ENCODE results near the gene DHRS12. TPM values are rescaled to one million over a fixed set of nuclear protein-coding genes. Genes with fewer than 3 reads are reported as not detected.

DHRS12 gene
- total RNA-seq, 1 experiment from 2014 or later, result 2.6 TPM

GRCh38 chr13:51729866-51730553, 74.0 kb downstream of the DHRS12 start:
- TF ChIP-seq EZH2phosphoT487 (IDR thresholded peaks at IDR 0.05; ENCODE audit: borderline replicate concordance, low read length), result no peak
- no peak for TF ChIP-seq EZH2 (IDR thresholded peaks at IDR 0.05; ENCODE audit: low read length, unreplicated experiment)
- TF ChIP-seq, protein P1, sequence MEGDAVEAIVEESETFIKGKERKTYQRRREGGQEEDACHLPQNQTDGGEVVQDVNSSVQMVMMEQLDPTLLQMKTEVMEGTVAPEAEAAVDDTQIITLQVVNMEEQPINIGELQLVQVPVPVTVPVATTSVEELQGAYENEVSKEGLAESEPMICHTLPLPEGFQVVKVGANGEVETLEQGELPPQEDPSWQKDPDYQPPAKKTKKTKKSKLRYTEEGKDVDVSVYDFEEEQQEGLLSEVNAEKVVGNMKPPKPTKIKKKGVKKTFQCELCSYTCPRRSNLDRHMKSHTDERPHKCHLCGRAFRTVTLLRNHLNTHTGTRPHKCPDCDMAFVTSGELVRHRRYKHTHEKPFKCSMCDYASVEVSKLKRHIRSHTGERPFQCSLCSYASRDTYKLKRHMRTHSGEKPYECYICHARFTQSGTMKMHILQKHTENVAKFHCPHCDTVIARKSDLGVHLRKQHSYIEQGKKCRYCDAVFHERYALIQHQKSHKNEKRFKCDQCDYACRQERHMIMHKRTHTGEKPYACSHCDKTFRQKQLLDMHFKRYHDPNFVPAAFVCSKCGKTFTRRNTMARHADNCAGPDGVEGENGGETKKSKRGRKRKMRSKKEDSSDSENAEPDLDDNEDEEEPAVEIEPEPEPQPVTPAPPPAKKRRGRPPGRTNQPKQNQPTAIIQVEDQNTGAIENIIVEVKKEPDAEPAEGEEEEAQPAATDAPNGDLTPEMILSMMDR (conservative IDR thresholded peaks at IDR 0.05; ENCODE audit: low read depth, low read length), result no peak
- Histone ChIP-seq H3K27me3 (ENCODE audit: low read length) (no peaks in the 10 kb centered on the region), H4K20me1 (ENCODE audit: low read length) (no peaks in the 10 kb centered on the region), H3K4me1 (ENCODE audit: insufficient read depth, low read length) (peaks cover 19% of the 10 kb centered on the region), H2AFZ (ENCODE audit: low read length) (no peak overlapping the region), H3F3A (ENCODE audit: low read length, unreplicated experiment) (no peaks in the 10 kb centered on the region), H3K36me3 (ENCODE audit: low read depth, low read length) (no peaks in the 10 kb centered on the region; the same call in 1 of the 2 replicates), H3K9me3 (ENCODE audit: low read length) (no peaks in the 10 kb centered on the region), H3K4me2 (ENCODE audit: low read length) (peak overlapping the region; percentile 49; the same call in 1 of the 2 replicates), H3K27ac (ENCODE audit: low read length) (peak overlapping the region; percentile 73), H3K9ac (ENCODE audit: low read length) (0 out of 2 replicates have a peak overlapping the region, but pooled peaks have one; percentile 18), H3K4me3 (ENCODE audit: low read length) (no peak overlapping the region), H3K9me2 (replicated peaks; ENCODE audit: low read length) (no peaks in the 10 kb centered on the region), H3K79me2 (ENCODE audit: low read length) (no peaks in the 10 kb centered on the region)
- ATAC-seq, result peak; percentile 87
- CTCF ChIA-PET, result no interaction called here
- no TSS peak for BruUV-seq (replicated peaks)
- intact Hi-C loops (cut with micrococcal nuclease), result loop anchor here (2.0 to 5.0 kb wide), 3 partner anchors 88 to 293 kb away; partner anchors contain the start of gene WDFY2
- DNase-seq, result peak; percentile 74
- POLR2A ChIA-PET (ENCODE audit: unreplicated experiment), result interaction anchor here (0.6 to 0.7 kb wide), 2 partner anchors 34 to 277 kb away, joined by 3 to 6 read pairs; no protein-coding TSS in a partner anchor

DNA sequence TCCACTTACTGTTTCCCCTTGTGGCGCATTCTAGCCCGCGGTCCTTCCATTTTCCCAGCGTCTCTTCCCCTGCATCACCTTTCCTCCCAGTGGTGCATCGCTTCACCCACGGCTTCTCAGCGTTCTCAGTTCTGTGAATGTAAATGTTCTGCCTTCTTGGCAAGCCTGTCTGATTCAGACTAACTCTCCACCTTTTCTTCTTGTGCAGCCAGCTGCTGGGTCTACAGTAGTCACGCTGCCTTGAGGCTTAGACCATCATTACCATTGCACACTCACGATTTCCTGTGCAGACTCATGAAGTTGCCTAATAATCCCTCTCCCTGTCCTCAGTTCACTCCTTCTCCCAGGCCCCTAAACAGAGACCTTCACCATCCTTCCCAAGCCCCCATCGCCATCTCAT, 75.0 kb downstream of the DHRS12 start:
- H3K79me2 ChIP-seq (ENCODE audit: low read length), result no peaks in the 10 kb centered on the region
- BruUV-seq (replicated peaks), result no TSS peak
- no peak overlapping the region for H3K9ac ChIP-seq (ENCODE audit: low read length)
- no peak for TF ChIP-seq EZH2phosphoT487 (IDR thresholded peaks at IDR 0.05; ENCODE audit: borderline replicate concordance, low read length)
- TF ChIP-seq EZH2 (IDR thresholded peaks at IDR 0.05; ENCODE audit: low read length, unreplicated experiment), result no peak
- TF ChIP-seq, protein P1 (conservative IDR thresholded peaks at IDR 0.05; ENCODE audit: low read depth, low read length), result no peak
- intact Hi-C loops (cut with micrococcal nuclease), result loop anchor here (5.0 kb wide), 1 partner anchor 87 kb away; no protein-coding TSS in a partner anchor
- no peak for ATAC-seq
- ChIA-PET POLR2A (ENCODE audit: unreplicated experiment) (no interaction called here), CTCF (interaction anchor here (0.6 kb wide), 1 partner anchor 359 kb away, joined by 5 read pairs; no protein-coding TSS in a partner anchor)
- H4K20me1 ChIP-seq (ENCODE audit: low read length), result no peaks in the 10 kb centered on the region
- no peaks in the 10 kb centered on the region for H3K9me2 ChIP-seq (replicated peaks; ENCODE audit: low read length)
- DNase-seq, result peak; percentile 2
- no peaks in the 10 kb centered on the region for H3K9me3 ChIP-seq (ENCODE audit: low read length)
- no peaks in the 10 kb centered on the region for H3F3A ChIP-seq (ENCODE audit: low read length, unreplicated experiment)
- no peaks in the 10 kb centered on the region for H3K27me3 ChIP-seq (ENCODE audit: low read length)
- no peaks in the 10 kb centered on the region; the same call in 1 of the 2 replicates for H3K36me3 ChIP-seq (ENCODE audit: low read depth, low read length)
- H3K4me1 ChIP-seq (ENCODE audit: insufficient read depth, low read length), result peaks cover 19% of the 10 kb centered on the region
- no peak overlapping the region for H3K4me2 ChIP-seq (ENCODE audit: low read length)
- H3K4me3 ChIP-seq (ENCODE audit: low read length), result no peak overlapping the region
- H2AFZ ChIP-seq (ENCODE audit: low read length), result no peak overlapping the region
- 0 out of 2 replicates have a peak overlapping the region, but pooled peaks have one; percentile 20 for H3K27ac ChIP-seq (ENCODE audit: low read length)

DNA sequence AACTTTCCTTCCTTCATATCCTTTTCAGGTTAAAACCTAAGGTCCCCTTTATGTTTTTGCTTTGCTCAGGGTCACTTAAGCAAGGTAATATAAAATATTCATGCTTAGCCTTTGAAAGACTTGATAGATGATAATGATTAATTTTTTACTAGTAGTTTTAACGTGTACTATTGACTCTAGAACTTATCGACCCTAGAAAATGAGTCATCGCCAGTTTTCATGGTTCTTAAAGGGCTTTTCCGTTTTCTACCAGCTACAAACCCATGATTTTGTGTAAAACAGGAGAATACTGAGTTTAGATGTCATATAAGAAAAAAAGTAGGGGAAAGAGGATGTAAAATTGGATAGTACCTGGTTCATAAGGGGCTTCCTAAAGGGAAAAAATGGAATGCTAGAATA, 75.7 kb downstream of the DHRS12 start:
- no peak for DNase-seq
- no peaks in the 10 kb centered on the region for H4K20me1 ChIP-seq (ENCODE audit: low read length)
- H3K4me2 ChIP-seq (ENCODE audit: low read length), result no peak overlapping the region
- no peaks in the 10 kb centered on the region; the same call in 1 of the 2 replicates for H3K36me3 ChIP-seq (ENCODE audit: low read depth, low read length)
- no peaks in the 10 kb centered on the region for H3K79me2 ChIP-seq (ENCODE audit: low read length)
- ChIA-PET POLR2A (ENCODE audit: unreplicated experiment) (no interaction called here), CTCF (no interaction called here)
- BruUV-seq (replicated peaks), result no TSS peak
- TF ChIP-seq EZH2 (IDR thresholded peaks at IDR 0.05; ENCODE audit: low read length, unreplicated experiment) (no peak), EZH2phosphoT487 (IDR thresholded peaks at IDR 0.05; ENCODE audit: borderline replicate concordance, low read length) (no peak)
- peaks cover 19% of the 10 kb centered on the region for H3K4me1 ChIP-seq (ENCODE audit: insufficient read depth, low read length)
- no peak for ATAC-seq
- no peak overlapping the region for H3K9ac ChIP-seq (ENCODE audit: low read length)
- intact Hi-C loops (cut with micrococcal nuclease), result loop anchor here (5.0 kb wide), 1 partner anchor 86 kb away; no protein-coding TSS in a partner anchor
- no peaks in the 10 kb centered on the region for H3K9me3 ChIP-seq (ENCODE audit: low read length)
- no peaks in the 10 kb centered on the region for H3K27me3 ChIP-seq (ENCODE audit: low read length)
- no peak overlapping the region for H3K4me3 ChIP-seq (ENCODE audit: low read length)
- H3K9me2 ChIP-seq (replicated peaks; ENCODE audit: low read length), result no peaks in the 10 kb centered on the region
- H3F3A ChIP-seq (ENCODE audit: low read length, unreplicated experiment), result no peaks in the 10 kb centered on the region
- H2AFZ ChIP-seq (ENCODE audit: low read length), result no peak overlapping the region
- no peak overlapping the region for H3K27ac ChIP-seq (ENCODE audit: low read length)
